HT-29 (cell line): ENCODE results near the gene LIPN. TPM values are rescaled to one million over a fixed set of nuclear protein-coding genes. Genes with fewer than 3 reads are reported as not detected.
A peak's percentile ranks its signal among the peaks of the same experiment; 100 is the strongest.

Source experiments
- DNase-seq: peaks from one replicate; pipeline ENCODE4 v3.0.0-alpha.2; 2015; ENCODE audit warnings: low spot score
- total RNA-seq: library from RNA; depleted of rRNA; stranded (reverse); fragments of >200 nt; shearing (Covaris generic); gene quantifications from 2 replicates; pipeline ENCODE4 v1.2.3, GENCODE V29; 2014

LIPN gene
- total RNA-seq, 1 experiment from 2014 or later: not detected

DNA sequence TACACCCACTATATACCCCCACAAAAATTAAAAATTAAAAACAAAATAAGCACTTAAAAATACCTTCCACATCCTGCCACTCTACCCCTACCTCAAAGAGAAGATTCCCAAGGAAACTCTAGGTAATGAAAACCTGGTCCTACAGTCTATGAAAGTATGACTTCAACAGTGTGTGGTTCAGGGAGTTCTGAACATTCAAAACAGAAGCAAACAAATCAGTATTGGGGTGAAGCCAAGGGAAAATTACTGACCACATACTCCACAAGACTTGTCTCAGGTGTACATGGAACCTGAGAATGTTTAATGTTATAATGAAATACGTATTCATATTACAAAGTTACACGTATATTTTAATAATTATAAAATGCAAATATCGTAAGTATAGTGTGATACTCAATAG lies 22.4 kb downstream of the LIPN start:
- DNase-seq: no peak

DNA sequence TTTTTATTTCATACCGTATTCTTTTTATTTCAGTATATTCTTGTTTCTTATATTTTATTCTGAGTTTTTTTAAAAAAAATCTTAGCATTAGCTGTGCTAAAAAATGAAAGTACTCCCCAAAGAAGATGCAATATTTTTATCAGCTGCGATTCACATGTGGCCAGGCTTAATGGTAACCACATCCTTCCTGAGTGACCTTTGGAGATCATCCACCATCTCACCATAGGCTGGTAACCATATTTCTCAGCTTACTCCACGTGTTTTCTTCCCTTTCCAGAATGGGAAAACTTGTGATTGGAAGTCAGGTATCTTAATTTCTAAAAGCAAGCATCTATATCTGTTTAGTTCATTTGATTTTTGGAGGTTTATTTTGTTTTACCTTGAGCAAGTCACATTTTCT lies 23.9 kb downstream of the LIPN start:
- DNase-seq: no peak

DNA sequence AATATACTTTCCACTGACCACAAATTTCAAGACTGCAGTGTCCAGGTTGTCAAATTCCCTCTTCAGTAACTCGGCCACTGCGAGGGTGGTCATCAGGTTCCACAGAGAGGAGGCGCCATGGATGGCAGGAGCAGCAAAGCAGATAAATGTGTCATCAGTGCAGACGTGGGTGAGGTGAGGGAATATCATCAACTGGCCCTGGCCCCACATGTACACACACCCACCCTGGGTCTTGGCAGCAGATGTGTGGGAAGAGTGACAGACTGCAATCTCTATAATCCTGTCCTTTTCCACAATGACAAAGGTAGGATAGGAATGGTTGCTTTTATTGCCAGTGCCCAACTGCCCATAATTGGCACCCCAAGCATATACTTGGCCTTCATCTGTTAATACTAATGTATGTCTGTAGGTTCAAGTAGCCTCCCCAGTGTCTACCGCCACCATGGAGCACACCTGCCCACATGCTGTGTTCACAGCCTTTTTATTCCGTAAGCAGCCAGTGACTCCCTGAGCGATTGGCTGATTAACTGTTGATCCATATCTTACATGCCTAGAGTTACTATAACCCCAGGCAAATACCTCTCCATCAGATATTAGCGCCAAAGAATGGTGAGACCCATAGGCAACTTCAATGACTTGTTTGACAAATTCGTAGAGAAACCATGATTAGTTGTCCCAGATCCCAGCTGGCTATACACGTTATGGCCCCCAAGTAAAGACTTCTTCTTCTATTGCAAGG lies 26.4 kb downstream of the LIPN start:
- no peak for DNase-seq

DNA sequence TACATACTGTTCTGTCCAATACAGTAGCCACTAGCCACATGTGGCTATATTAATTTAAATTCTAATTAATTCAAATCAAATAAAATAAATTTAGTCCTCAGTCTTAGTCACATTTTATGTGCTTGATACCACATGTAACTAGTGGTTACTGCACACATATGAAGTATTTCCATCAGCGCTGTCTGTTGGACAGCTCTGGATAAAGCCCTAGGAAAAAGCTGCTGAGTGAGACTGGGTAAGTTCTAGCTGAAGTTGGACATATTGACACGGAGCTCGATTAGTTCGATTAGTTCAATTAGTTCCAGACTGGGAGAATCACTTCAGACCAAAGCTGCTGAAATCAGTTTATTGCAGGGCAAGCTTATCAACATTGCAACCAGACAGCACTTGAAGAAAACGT lies 27.6 kb downstream of the LIPN start:
- no peak for DNase-seq

DNA sequence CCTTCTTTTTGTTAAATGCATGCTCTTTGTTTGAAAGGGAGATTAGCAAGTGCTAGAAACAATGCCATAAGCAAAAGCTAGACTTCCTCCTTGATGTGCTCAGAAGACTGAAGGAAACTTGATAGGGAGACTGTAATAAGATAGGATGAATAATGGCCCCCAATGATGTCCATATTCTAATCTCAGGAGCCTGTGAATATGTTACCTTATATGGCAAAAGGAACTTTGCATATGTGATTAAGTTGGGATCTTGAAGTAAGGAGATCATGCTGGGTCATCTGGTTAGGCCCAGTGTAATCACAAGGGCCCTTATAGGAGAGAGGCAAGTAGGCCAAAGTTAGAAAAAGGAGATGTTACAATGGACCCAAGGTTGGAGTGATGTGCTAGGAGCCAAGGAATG lies 29.1 kb downstream of the LIPN start:
- no peak for DNase-seq

DNA sequence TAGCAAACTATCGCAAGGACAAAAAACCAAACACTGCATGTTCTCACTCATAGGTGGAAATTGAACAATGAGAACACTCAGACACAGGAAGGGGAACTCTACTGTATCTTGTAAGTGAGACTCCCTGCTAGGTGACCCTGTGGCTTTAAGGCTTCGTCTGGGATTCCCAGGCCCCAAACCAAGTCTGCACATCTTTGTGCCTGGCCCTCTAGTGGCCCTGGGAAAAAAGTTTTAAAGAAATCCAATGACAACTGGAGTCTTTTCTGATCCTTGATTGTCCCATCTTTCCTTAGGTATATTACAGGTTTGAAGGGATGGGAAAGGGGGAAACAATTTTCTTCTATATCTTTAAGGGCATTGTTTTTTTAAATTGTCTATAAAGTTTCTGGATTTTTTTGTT lies 32.1 kb downstream of the LIPN start:
- DNase-seq: peak; percentile 67

DNA sequence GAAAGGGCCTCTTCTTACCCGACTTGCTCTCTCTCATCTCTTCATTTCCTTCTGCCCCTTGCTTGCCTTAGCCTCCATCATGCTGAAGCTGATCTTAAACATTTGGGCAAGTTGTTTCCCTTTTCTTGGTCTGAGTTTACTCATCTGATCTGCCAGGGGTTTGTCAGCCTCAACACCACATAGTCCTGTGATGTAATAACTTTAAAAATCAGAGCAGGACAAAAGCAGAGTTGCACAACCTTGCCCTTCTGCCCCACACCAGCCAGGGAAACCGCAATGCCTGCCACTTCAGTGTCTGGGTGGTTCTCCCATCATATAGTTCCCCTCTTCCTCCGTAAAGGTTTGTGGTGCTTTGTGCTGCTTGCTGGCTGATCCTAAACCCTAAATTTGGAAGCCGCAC lies 32.8 kb downstream of the LIPN start:
- peak; percentile 43 for DNase-seq

DNA sequence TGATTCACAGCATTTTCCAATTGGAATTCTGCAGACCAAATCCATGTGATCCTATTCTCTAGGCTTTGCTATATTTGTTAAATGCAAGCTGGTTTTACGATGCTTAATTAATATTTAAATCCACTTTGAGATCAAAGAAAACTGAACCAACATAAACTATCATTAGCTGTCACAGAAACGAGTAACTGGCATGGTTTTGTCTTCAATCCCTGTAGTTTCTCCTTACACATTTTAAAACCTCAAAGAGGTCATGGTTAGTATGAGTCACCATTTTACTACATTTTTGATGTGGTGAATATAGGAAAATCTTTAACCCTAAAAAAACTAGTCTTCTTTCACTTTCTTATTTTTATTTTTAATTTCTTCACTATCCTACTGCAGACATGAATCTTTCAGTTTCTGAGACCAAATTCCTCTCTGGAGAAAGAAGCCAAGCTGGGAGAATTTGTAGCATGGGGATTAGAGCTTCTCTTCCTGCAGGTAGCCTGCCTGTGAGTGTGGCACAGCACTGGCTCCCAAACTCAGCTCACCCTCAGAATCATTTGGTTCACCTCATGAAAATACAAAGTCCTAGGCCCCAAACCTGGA lies 34.0 kb downstream of the LIPN start:
- DNase-seq: peak; percentile 19

DNA sequence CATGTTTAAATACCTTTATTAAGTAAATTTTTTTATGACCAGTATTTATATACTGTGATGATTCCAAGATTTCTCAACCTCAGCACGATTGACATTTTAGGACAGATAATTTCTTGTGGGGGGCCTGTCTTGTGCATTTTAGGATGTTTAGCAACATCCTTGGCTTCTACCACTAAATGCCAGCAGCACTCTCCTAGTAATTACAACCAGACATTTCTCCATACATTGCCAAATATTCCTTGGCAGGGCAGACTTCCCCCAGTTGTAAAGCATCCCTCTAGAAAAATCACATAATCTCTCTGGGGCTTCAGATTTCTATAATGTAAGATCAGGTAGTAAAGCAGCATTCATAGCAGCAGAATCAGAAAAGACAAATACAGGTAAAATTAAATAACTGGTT lies 34.9 kb downstream of the LIPN start:
- DNase-seq: no peak

DNA sequence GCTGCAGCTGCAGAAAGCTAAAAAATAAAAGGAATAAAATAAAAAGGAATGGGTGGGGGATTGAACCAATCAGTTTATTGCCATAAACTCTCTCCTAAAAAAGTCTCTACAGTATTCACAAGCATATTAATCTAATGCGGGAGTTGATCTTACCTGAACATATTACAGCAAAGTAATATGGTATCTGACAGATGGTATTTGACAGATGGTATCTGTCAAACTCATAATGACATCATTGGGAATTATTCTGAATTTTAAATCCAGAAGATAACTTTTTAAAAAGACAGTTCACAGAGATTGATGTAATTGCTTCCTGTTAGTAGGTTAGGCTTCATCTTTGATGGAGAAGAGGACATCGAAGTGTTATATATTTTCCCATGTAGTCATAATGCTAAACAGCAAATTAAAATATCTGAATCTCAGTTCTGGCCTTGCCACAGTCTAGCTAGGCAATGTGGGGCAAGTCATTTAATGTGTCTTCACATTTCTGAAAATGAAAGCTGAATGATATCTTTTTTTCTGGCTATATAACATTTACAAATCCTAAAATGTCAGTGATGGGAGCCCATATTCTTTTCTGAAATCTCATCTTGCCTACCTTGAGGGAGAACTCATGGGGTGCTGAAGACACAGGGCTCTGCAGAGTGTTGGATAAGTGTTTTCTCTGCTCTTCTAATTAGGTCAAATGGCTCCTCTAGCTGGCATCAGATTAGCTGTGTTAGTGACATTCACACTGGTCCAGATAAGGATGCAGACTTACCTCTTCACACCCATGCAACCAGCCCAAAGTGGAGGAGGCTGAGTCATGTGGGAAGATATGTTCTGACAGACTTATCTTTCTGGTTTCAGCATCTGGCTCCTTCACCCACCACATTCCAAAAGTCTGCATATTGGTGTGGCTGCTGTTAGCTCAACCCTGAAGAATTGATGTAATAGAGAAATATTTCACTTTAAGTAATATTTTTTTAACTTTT lies 40.6 kb downstream of the LIPN start:
- no peak for DNase-seq

DNA sequence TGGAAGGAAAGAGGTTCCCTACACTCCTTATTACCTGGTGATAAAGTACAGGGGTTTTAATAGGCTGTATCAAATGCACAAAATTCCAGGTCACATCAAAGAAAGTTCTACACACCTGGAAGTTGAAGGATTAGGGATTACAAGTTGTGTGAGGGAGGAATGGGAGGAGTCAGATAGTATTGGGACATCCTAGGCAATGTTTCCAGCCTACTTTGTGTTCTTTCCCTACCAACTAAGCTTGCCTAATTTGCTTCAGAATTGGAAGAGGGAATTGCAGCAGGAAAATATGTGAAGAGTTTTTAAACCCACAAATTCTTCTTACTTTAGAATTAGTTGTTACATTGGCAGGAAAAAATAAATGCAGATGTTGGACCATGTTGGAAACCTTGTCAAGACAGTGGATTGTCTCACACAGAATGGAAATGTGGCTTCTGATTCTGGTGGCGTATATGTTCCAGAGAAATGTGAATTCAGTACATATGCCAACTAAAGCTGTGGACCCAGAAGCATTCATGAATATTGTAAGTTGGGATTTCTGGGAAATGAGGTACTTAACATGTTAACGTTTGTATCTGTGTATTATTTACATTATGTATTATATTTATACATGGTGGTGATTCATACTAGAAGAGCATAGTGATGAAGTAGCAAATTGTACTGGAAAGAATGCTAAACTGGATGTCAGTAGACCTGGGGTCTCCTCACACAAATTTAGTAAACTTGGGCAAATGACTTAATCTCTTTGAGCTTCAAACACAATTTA lies 42.9 kb downstream of the LIPN start, which contains the start of gene LIPM:
TSS of gene LIPM (plus strand) at position 208 of the 763 bp plus-strand sequence. CDS start at position 375, 167 bp downstream.
- no peak for DNase-seq

DNA sequence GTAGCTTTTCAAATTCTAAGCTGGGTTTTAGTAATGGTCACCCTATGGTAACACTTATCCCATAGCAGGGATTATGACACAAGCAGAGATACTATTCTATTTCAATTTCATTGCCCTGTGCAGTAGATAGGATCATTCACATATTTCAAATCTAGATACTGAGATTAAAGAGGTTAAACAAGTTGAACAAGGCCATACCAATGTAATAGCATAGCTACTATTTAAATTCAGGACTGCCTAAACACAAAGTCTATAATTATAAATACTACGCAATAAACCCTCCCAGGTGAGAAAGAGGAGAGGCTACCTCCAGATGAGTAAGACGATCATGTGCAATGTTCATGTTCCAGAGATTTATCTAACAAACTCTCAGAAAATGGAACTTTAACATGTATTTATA lies 43.8 kb downstream of the LIPN start:
- DNase-seq: no peak

DNA sequence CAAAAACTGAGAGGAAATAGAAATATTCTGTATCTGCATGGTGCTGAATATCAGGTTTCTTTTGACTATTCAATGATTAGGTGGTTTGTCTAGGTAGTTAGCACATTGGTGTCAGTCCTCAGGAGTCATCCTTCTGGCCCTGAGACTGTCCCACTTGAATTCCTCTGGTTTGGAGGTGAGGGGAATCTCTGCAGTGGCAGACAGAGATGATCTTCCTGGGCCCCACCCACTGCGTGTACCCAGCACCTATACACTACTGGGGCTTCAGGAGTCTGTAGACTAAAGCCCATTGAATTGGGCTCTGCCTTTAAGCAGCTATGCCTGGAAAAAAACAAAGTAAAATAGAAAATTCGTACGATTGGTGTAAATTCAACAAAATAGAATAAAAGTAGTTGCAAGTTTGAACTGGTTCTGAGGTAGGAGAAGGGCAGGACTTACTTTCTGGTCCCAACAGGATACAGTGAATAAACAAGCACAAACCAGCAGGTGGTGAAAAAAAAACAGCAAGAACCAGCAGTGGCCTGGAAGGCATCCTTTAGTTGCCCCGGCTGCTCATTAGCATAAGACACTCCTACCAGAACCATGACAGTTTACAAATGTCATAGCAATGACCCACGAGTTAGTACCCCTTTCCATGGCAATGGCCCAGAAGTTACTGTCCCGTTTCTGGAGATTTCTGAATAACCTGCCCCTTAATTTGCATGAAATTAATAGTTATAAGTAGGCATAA lies 44.4 kb downstream of the LIPN start:
- DNase-seq: no peak

DNA sequence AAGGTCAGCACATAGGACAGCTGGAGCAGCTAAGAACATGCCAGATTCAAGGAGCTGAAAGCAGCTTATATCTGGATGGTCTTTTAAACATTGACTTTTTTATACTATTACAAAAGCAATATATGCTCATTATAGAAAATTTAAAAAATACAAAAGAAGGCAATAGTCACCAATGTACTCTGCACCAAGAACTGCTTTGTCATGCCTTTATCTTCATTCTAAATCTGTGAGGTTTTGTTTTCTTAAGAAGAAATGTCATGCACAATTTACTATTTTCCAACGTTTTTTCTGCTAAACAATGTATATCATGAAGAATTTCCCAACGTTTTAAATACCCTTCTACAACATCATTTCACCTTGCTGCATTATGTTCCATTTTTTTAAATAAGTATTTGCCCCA lies 45.5 kb downstream of the LIPN start:
- DNase-seq: no peak

DNA sequence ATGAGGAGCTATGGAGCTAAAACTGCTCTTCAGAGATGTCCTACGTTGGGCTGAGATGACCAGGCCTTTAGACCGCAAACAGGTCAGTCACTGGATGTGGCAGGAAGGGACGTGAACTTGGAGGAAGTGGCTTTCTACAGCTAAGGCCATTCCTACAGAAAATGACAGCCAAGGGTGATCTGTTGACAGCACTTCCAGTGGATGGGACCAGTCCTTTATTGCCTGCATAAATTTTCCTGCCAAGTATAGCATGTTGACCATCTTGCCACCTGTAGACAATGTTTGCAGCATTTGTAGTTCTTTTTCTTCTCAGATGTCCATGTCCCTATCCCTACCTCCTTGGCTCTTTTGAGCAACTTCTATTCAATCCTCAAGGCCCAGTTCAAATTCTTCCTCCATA lies 46.1 kb downstream of the LIPN start:
- no peak for DNase-seq

DNA sequence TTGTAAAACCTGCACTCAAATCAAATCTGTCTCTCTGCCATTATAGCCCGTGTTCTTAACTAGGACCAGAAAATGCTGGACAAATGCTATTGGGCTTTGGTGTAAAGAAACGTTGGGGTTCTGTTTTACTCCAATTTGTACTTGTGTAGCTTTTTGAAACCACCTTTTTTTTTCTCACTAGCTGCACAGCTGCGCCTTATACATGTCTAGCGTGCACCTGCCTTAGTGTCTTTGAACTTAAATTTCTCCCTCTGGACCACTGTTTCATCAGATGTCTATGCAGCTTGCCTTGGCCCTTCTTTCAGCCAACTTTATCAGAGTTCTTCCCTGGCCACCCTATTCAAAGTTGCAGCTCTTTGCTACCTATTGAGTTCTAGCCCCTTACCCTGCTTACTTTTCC lies 49.8 kb downstream of the LIPN start:
- no peak for DNase-seq

DNA sequence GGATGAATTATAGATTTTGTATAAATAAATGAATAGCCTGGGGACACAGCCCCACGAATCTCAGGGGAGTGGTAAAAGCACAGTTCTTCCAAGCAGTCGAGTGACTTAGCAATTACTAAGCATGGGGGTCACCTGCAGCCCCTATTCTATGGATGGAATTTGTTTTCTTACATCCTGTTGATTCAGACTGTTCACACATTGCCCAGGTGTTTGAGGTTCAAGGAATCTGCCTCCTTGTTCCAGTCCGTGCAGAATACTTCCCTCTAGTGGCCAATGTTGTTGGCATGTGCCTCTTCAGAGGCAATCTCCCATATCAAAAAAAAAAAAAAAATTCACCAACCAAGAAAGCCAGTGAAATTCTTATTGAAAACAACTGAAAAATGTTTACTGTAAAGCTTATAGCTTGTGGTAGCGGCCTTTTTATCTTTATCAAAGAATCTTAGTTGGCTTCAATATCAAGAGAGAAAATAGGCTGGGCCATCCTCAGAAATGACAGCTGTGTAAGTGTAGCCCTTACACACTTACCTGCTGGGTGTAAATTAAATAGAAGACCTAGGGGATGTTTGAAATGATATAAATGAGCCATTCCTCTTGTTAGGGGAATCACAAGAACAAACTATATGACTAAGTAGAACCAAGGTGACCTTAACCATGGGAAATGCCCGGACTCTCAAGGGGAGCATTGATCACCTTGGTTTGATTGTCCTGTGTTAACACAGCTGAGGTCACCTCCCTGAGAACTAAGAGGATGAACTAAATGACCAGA lies 50.6 kb downstream of the LIPN start:
- DNase-seq: peak; percentile 77

DNA sequence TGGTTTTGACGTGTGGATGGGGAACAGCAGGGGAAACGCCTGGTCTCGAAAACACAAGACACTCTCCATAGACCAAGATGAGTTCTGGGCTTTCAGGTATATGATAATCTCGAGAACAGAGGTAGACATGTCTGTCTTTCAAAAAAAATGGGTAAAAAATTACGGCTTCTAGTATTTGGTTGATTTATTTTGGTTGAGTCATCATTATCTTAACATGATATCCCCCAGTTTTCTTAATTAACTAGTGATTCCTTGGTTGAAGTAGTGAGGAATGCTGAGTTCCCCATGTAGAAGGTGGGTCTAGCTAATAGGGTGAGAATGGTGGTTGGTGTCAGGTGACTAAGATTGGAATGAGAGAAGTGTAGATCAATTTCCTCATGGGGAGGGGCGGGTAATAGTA lies 53.4 kb downstream of the LIPN start:
- no peak for DNase-seq

DNA sequence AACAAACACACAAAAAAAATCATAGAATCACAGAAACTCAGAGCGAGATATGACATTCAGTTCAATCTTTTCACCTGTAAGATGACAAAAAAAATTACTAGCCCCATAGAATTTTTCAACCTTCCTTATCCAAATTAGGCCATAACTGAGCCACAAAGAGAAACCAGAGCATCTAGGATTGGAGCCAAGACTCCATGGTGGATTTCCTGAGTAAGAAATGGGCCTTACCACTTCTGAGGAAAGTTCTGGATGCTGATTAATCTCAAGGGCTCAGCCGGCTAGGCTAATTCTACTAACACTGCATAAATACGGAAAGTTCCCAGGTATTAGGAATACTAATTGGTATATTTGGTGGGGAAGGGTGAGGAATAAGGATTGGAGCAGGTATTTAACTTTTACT lies 59.5 kb downstream of the LIPN start:
- DNase-seq: no peak

DNA sequence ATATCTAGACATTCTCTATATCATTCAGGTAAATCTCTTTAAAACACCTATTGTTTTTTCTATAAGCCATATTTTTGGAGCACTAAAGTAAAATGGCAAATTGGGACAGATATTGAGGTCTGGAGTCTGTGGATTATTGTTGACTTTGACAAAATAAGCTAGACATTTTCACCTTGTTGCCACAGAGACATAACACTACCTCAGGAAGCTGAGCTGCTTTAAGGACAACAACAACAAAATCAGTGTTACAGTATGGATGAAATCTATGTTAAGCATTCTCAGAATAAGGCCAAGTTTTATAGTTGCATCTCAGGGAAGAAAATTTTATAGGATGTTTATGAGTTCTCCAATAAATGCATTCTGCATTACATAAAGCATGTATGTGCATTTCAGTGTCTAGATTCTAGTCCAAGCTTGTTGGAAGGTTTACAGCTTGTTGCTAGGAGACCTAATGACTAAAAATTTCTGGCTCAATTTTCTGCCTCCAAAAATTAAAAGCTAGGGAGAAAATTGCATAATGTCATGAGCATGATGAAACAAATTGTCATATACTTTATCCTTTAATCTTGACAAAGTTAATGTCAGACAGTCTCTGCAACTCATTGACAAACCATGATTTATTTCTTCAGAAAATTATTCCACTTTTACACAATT lies 61.1 kb downstream of the LIPN start:
- no peak for DNase-seq
